Stimulated activated CD4-positive, alpha-beta T cell treated with anti-CD3 and anti-CD28 coated beads, Interleukin-12 subunit alpha, Interleukin-12 subunit beta, amount 100 ng/mL, for 4 hours (primary cell): ENCODE results near the gene RARS2.

Experiments
- DNase-seq: peaks from one replicate; pipeline ENCODE4 v3.0.0-alpha.2; 2020

RARS2 gene

GRCh38 chr6:87573307-87574024, 16.3 kb downstream of the RARS2 start:
- DNase-seq: no peak

GRCh38 chr6:87572883-87573282, 16.9 kb downstream of the RARS2 start:
- no peak for DNase-seq

- no peak for DNase-seq
Measured at GRCh38 chr6:87572021-87572420, 17.8 kb downstream of the RARS2 start.

GRCh38 chr6:87561017-87561416, 28.8 kb downstream of the RARS2 start:
- DNase-seq: no peak

- DNase-seq: no peak
Measured at GRCh38 chr6:87558446-87558845, 31.3 kb downstream of the RARS2 start.

GRCh38 chr6:87555506-87555905, 34.3 kb downstream of the RARS2 start:
- DNase-seq: no peak

GRCh38 chr6:87553159-87553765, 36.5 kb downstream of the RARS2 start:
- DNase-seq: no peak

GRCh38 chr6:87551799-87552198, 38.0 kb downstream of the RARS2 start:
- DNase-seq: no peak

- no peak for DNase-seq
Measured at GRCh38 chr6:87544474-87544735, 45.4 kb downstream of the RARS2 start.

GRCh38 chr6:87543696-87544473, 45.9 kb downstream of the RARS2 start:
- no peak for DNase-seq

GRCh38 chr6:87541744-87542143, 48.0 kb downstream of the RARS2 start:
- no peak for DNase-seq

- no peak for DNase-seq
Measured at GRCh38 chr6:87541041-87541440, 48.7 kb downstream of the RARS2 start.

- no peak for DNase-seq
Measured at GRCh38 chr6:87540539-87540938, 49.2 kb downstream of the RARS2 start.

GRCh38 chr6:87539554-87539953, 50.2 kb downstream of the RARS2 start:
- no peak for DNase-seq

GRCh38 chr6:87538510-87539260, 51.1 kb downstream of the RARS2 start:
- no peak for DNase-seq

- DNase-seq: no peak
Measured at GRCh38 chr6:87534377-87535047, 55.3 kb downstream of the RARS2 start.

- DNase-seq: no peak
Measured at GRCh38 chr6:87529221-87529620, 60.6 kb downstream of the RARS2 start.

- no peak for DNase-seq
Measured at GRCh38 chr6:87522686-87523085, 67.1 kb downstream of the RARS2 start.

GRCh38 chr6:87518453-87518852, 71.3 kb downstream of the RARS2 start:
- no peak for DNase-seq

GRCh38 chr6:87514831-87515230, 75.0 kb downstream of the RARS2 start:
- DNase-seq: no peak

GRCh38 chr6:87504441-87504840, 85.3 kb downstream of the RARS2 start:
- DNase-seq: no peak

- no peak for DNase-seq
Measured at GRCh38 chr6:87501809-87502572, 87.8 kb downstream of the RARS2 start.
